ENCODE results near the gene TBX3.

Gene TBX3

DNA sequence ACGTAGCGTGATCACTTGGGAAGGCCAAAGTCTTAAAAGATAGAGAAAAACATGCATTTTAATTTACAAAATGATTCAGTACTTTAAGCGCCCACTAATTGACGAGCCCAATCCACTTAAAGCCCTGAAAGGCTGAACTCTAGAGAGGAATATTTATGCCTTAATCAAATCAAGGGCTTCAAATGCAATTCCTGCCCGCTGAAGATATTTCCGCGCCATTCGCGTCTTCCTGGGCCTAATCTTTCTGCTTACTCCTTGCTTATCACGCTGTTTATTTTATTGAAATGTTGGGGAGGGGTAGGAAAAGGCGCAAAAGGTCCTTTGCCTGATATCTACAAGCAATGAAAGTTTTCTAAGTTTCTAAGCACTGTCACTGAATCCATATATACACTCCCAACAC, 4.0 kb downstream of the TBX3 start:
- Histone ChIP-seq H3K36me3 (ENCODE audit: insufficient read depth) (no peaks in the 10 kb centered on the region), H3K4me1 (ENCODE audit: low read depth, poor library complexity, severe bottlenecking) (peaks cover 5% of the 10 kb centered on the region), H4K20me1 (ENCODE audit: insufficient read depth) (no peaks in the 10 kb centered on the region), H3K27me3 (ENCODE audit: insufficient read depth, low read depth) (no peaks in the 10 kb centered on the region), H3K27ac (no peak overlapping the region), H3K4me2 (no peak overlapping the region), H3K79me2 (ENCODE audit: insufficient read depth, low read depth) (no peaks in the 10 kb centered on the region), H3K9ac (no peak overlapping the region), H2AFZ (ENCODE audit: low read depth) (no peak overlapping the region), H3K4me3 (IDR thresholded peaks at IDR 0.05; ENCODE audit: insufficient read depth, low read depth, low read length) (no peak overlapping the region)
- TF ChIP-seq, protein P1, sequence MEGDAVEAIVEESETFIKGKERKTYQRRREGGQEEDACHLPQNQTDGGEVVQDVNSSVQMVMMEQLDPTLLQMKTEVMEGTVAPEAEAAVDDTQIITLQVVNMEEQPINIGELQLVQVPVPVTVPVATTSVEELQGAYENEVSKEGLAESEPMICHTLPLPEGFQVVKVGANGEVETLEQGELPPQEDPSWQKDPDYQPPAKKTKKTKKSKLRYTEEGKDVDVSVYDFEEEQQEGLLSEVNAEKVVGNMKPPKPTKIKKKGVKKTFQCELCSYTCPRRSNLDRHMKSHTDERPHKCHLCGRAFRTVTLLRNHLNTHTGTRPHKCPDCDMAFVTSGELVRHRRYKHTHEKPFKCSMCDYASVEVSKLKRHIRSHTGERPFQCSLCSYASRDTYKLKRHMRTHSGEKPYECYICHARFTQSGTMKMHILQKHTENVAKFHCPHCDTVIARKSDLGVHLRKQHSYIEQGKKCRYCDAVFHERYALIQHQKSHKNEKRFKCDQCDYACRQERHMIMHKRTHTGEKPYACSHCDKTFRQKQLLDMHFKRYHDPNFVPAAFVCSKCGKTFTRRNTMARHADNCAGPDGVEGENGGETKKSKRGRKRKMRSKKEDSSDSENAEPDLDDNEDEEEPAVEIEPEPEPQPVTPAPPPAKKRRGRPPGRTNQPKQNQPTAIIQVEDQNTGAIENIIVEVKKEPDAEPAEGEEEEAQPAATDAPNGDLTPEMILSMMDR (conservative IDR thresholded peaks at IDR 0.05; ENCODE audit: low read depth, low read length), result no peak

DNA sequence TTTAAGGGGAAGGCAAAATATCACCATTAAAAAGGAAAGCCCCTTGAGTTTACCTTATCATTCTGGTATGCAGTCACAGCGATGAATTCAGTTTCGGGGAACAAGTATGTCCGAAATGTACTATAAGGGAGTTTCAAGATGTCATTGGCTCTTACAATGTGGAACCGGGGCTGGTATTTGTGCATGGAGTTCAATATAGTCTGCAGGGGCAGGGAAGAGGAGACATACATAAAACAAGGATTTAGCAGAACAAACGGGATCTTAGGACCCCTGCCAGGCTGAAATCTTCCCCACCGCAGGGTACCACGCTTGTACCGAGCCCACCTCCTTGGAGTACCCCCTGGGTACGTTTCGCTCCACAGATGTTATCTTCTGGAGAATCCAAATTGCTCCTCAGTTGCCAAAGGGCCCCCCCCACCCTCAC, 4.5 kb downstream of the TBX3 start:
- Histone ChIP-seq H3K27me3 (ENCODE audit: insufficient read depth, low read depth) (no peaks in the 10 kb centered on the region), H3K4me3 (IDR thresholded peaks at IDR 0.05; ENCODE audit: insufficient read depth, low read depth, low read length) (no peak overlapping the region)

DNA sequence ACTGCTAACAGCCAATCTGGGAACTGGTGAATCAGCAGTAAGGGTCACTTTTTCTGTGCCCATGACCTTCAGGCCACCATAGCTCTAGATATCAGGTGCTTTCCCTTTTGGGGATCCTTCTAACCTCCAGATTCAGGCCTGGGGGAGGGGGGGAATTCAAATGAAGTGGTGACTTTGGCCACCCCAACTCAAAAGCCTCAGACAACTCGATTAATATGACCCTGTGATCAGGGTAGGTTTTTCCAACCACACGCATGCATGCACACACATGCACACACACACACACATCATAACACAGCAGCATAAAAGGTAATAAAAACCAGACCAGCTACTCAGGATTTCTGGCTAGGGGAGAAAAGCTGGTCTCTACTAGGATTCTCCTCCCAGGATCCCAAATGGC, 5.3 kb downstream of the TBX3 start:
- Histone ChIP-seq H3K36me3 (ENCODE audit: insufficient read depth) (no peaks in the 10 kb centered on the region), H3K4me3 (IDR thresholded peaks at IDR 0.05; ENCODE audit: insufficient read depth, low read depth, low read length) (no peak overlapping the region), H3K79me2 (ENCODE audit: insufficient read depth, low read depth) (no peaks in the 10 kb centered on the region), H3K9ac (no peak overlapping the region), H3K27ac (no peak overlapping the region), H3K4me2 (no peak overlapping the region), H3K4me1 (ENCODE audit: low read depth, poor library complexity, severe bottlenecking) (peaks cover 5% of the 10 kb centered on the region), H2AFZ (ENCODE audit: low read depth) (no peak overlapping the region), H3K27me3 (ENCODE audit: insufficient read depth, low read depth) (no peaks in the 10 kb centered on the region), H4K20me1 (ENCODE audit: insufficient read depth) (no peaks in the 10 kb centered on the region)
- TF ChIP-seq, protein P1 (conservative IDR thresholded peaks at IDR 0.05; ENCODE audit: low read depth, low read length), result no peak

More for the DNA sequence above, 4.5 kb downstream of the TBX3 start:
- Histone ChIP-seq H2AFZ (ENCODE audit: low read depth) (no peak overlapping the region), H3K4me1 (ENCODE audit: low read depth, poor library complexity, severe bottlenecking) (peaks cover 5% of the 10 kb centered on the region), H3K9ac (no peak overlapping the region), H3K27ac (no peak overlapping the region), H3K36me3 (ENCODE audit: insufficient read depth) (no peaks in the 10 kb centered on the region), H3K79me2 (ENCODE audit: insufficient read depth, low read depth) (no peaks in the 10 kb centered on the region), H3K4me2 (no peak overlapping the region), H4K20me1 (ENCODE audit: insufficient read depth) (no peaks in the 10 kb centered on the region)
- TF ChIP-seq, protein P1 (conservative IDR thresholded peaks at IDR 0.05; ENCODE audit: low read depth, low read length), result no peak

DNA sequence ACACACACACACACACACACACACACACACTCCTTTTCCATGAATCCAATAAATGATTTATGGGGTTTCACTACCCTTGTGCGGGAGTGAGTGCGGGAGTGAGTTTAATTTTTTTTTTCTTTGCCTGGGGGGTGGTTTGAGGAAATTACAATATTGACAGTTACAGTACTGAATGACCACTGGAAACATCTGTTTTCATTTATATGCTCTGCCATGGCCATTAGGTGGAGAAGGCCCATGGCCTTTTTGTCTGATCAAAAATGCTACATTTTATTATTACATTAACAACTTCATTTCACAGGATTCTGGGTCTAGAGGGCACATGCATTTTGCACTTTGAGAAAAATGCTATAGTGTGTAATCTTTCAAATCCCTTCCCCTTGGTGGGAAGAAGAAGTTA, 5.9 kb downstream of the TBX3 start:
- Histone ChIP-seq H3K4me1 (ENCODE audit: low read depth, poor library complexity, severe bottlenecking) (peaks cover 5% of the 10 kb centered on the region), H3K79me2 (ENCODE audit: insufficient read depth, low read depth) (no peaks in the 10 kb centered on the region), H3K4me2 (no peak overlapping the region), H2AFZ (ENCODE audit: low read depth) (no peak overlapping the region), H3K27ac (no peak overlapping the region), H3K36me3 (ENCODE audit: insufficient read depth) (no peaks in the 10 kb centered on the region), H3K27me3 (ENCODE audit: insufficient read depth, low read depth) (no peaks in the 10 kb centered on the region), H3K4me3 (IDR thresholded peaks at IDR 0.05; ENCODE audit: insufficient read depth, low read depth, low read length) (no peak overlapping the region), H3K9ac (no peak overlapping the region), H4K20me1 (ENCODE audit: insufficient read depth) (no peaks in the 10 kb centered on the region)
- TF ChIP-seq, protein P1 (conservative IDR thresholded peaks at IDR 0.05; ENCODE audit: low read depth, low read length), result no peak

Data from KMS-11 (cell line).